Stimulated activated CD4-positive, alpha-beta T cell treated with anti-CD3 and anti-CD28 coated beads, Interleukin-4, amount 100 ng/mL, for 48 hours (primary cell): ENCODE results near the gene GPX6.
"Not testable (repeated sequence)": the region's sequence is repeated elsewhere in the genome, so short reads cannot be mapped to it uniquely, and the experiment has no call there.

Experiments
- DNase-seq, 2 donors: peaks; one replicate each; pipeline ENCODE4 v3.0.0-alpha.2; 2020; ENCODE audit warnings: low read depth in 2 of 2

Gene GPX6

GRCh38 chr6:28486533-28486932 is 29.1 kb downstream of the GPX6 start:
- DNase-seq, result no peak

DNA sequence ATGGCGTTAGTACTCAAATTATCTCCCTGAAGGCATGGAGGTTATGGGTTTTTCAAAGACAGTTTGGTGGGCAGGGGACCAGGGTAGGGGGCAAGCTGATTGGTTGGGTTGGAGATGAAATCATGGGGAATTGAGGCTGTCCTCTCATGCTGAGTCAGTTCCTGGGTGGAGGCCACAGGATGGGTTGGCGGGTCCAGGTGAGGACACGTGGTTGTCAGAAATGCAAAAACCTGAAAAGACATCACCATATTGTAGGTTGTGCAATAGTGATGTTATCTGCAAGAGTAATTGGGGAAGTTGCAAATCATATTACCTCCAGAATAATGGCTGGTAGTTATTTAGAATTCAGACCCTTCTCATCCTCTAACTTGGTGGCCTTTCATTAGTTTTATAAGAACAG is 30.1 kb downstream of the GPX6 start:
- no peak for DNase-seq

- no peak for DNase-seq
Observed at GRCh38 chr6:28480253-28480932, 35.2 kb downstream of the GPX6 start.

- no peak for DNase-seq
Observed at GRCh38 chr6:28478518-28478917, 37.1 kb downstream of the GPX6 start.

DNA sequence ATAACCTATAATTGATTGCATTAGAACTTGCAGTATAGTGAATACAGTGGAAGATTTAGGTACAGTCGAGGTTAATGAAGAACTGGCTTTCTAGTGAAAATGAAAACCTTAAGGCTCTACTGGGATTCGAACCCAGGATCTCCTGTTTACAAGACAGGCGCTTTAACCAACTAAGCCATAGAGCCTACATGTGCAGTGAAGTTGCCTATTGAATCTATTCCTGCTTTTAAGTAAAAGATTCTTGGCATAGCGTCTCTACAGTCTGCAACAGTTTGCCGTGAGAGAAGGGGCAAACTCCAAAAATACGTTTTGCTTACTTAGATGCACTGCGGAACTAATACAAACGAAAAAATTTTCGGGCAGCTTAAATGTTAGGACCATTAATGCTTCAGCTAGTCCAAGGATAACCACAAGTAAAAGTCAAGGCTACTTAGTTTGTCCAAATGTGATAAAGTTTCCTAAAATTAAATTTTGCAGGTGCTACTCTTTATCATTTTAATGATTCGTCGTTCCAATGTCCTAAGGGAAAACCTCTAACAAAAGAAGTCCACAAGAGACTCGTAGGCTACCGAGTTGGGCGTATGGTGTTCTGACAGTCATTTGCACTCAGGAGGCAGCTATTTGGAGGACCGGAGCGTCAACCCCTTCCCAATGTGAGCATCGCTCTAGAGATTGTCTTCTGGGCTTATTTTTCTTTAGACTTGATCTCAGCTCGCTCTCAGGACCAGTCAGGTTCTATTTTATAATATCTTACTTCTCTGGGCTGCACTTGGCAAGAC is 41.0 kb downstream of the GPX6 start:
- no peak for DNase-seq

DNA sequence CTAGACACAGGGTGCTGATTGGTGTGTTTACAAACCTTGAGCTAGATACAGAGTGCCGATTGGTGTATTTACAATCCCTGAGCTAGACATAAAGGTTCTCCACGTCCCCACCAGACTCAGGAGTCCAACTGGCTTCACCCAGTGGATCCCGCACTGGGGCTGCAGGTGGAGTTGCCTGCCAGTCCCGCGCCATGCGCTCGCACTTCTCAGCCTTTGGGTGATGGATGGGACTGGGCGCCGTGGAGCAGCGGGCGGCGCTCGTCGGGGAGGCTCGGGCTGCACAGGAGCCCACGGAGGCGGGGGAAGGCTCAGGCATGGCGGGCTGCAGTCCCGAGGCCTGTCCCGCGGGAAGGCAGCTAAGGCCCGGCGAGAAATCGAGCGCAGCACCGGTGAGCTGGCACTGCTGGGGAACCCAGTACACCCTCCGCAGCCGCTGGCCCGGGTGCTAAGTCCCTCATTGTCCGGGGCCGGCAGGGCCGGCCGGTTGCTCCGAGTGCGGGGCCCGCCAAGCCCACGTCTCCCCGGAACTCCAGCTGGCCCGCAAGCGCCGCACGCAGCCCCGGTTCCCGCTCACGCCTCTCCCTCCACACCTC is 46.3 kb downstream of the GPX6 start:
- not testable (repeated sequence) for DNase-seq

- DNase-seq, result no peak
Observed at GRCh38 chr6:28468056-28468455, 47.5 kb downstream of the GPX6 start.

GRCh38 chr6:28462401-28462800 is 53.2 kb downstream of the GPX6 start:
- no peak for DNase-seq

DNA sequence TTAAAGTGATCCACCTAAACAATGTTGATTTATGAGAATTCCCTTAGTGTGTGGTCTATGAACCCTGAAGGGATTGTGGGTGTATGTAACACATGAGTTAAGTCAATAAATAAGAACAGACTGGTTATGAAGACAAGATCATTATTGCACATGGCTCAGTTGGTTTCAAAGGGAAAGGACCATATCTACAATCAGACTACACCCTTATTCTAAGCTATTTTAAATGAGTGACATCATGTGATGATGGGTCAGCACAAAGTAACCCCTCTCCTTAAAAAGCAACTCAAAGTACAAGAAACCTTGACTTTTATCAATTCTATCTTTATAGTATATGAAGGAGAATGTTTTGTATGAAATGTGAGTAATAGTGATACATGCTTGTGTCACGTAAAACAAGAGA is 57.0 kb downstream of the GPX6 start:
- no peak for DNase-seq
